ENCODE results near the gene GTF2H1.

The GTF2H1 gene

DNA sequence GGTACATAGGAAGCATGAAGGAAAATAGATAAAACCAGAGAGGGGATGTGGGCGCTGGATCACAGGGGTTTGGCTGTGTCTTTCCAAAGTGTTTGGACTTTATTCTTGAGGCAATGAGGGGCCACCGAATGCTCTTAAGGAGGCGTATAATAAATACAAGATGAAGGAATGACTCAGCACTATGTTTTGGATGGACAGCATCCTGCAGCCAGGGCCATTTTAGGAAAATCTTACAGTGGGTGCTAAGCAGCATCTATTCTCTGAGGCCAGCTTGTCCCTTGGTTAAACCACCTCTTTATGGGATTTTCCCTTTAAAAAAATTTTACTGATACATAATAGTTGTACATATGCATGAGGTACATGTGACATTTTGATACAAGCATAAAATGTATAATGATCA is 67.7 kb downstream of the GTF2H1 start:
- ChIA-PET POLR2A (no interaction called here), CTCF (no interaction called here)
- no peak for DNase-seq (ENCODE audit: extremely low spot score)
- TF ChIP-seq, protein P1, sequence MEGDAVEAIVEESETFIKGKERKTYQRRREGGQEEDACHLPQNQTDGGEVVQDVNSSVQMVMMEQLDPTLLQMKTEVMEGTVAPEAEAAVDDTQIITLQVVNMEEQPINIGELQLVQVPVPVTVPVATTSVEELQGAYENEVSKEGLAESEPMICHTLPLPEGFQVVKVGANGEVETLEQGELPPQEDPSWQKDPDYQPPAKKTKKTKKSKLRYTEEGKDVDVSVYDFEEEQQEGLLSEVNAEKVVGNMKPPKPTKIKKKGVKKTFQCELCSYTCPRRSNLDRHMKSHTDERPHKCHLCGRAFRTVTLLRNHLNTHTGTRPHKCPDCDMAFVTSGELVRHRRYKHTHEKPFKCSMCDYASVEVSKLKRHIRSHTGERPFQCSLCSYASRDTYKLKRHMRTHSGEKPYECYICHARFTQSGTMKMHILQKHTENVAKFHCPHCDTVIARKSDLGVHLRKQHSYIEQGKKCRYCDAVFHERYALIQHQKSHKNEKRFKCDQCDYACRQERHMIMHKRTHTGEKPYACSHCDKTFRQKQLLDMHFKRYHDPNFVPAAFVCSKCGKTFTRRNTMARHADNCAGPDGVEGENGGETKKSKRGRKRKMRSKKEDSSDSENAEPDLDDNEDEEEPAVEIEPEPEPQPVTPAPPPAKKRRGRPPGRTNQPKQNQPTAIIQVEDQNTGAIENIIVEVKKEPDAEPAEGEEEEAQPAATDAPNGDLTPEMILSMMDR (IDR thresholded peaks at IDR 0.05; ENCODE audit: control extremely low read depth, extremely low read depth, low read depth, missing control alignments): no peak

DNA sequence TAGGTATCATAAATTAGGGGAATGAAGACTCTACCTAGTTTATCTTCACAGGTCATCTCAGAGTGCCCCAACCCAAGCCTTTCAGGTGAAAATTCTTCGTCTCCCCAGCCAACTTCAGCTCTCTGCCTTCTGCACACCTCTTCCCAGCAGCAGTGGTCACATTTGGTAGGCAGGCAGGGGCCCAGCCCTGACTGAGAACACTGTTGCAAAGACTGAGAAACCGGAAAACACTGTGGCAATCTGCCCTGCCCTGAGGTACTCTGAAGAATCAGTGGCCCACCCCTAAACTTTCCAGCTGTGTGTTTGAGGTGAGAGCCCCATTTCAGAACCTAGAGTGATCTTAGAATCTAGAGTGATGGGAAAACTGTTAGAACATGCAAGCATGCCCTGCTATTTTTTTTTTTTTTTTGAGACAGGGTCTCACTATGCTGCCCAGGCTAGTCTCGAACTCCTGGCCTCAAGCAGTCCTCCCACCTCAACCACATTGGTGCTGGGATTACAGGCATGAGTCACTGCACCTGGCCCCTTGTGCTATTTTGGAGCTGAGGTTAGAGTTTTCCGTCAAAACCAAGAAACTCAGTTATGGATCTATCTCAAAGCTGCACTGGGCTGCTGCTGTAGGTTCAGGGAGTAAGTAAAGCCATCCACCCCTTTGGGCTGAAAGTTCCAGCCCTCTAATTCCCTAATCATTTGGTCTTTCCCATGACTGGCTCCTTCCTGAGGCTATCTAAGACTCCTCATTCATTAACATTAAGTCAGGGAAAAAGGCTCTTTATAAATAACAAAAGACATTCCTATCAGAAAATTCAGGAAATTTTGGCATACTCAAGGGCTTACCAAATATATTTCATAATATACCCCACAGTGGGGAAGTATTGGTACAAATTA is 70.3 kb downstream of the GTF2H1 start:
- POLR2A ChIA-PET: interaction anchor here (1.1 kb wide), 1 partner anchor 9 kb away, joined by 4 read pairs; no protein-coding TSS in a partner anchor
- DNase-seq (ENCODE audit: extremely low spot score): no peak
- CTCF ChIA-PET: interaction anchor here (0.9 to 4.1 kb wide), 3 partner anchors 8 to 329 kb away, joined by 4 to 35 read pairs (median 5); no protein-coding TSS in a partner anchor
- TF ChIP-seq, protein P1 (IDR thresholded peaks at IDR 0.05; ENCODE audit: control extremely low read depth, extremely low read depth, low read depth, missing control alignments): no peak

DNA sequence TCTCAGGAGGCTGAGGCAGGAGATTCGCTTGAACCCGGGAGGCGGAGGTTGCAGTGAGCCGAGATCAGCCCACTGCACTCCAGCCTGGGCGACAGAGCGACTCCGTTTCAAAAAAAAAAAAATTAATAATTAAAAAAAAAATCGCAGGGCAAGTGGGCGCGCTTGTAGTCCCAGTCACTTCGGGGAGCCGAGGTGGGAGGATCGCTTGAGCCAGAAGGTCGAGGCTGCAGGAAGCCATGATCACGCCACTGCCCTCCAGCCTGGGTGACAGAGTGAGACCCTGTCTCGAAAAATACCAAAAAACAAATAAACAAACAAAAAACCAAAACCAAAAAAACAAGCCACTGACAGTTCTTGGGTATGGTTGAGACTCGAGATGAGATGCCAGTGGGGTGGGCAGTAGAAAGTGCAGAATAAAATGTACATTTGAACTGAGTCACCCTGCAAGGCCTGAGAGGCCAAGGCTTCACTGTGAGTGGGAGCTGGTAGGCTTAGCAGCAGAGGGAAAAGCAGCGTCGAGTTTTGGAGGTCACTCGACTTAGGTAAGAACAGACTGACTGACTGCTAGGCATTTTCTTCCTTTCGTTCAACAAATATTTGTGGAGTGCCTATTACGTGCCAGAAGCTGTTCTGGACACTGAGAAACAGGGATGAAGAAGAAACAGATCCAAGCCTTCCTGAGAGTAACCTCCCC is 71.4 kb downstream of the GTF2H1 start:
- TF ChIP-seq, protein P1 (IDR thresholded peaks at IDR 0.05; ENCODE audit: control extremely low read depth, extremely low read depth, low read depth, missing control alignments): no peak
- ChIA-PET POLR2A (interaction anchor here (0.6 to 3.4 kb wide), 13 partner anchors 10 to 1194 kb away, joined by 3 to 41 read pairs (median 5); partner anchors contain the start of genes GTF2H1, HPS5, SPTY2D1 and TSG101), CTCF (interaction anchor here (0.6 to 4.1 kb wide), 7 partner anchors 9 to 334 kb away, joined by 3 to 35 read pairs (median 4); no protein-coding TSS in a partner anchor)
- DNase-seq (ENCODE audit: extremely low spot score): no peak

DNA sequence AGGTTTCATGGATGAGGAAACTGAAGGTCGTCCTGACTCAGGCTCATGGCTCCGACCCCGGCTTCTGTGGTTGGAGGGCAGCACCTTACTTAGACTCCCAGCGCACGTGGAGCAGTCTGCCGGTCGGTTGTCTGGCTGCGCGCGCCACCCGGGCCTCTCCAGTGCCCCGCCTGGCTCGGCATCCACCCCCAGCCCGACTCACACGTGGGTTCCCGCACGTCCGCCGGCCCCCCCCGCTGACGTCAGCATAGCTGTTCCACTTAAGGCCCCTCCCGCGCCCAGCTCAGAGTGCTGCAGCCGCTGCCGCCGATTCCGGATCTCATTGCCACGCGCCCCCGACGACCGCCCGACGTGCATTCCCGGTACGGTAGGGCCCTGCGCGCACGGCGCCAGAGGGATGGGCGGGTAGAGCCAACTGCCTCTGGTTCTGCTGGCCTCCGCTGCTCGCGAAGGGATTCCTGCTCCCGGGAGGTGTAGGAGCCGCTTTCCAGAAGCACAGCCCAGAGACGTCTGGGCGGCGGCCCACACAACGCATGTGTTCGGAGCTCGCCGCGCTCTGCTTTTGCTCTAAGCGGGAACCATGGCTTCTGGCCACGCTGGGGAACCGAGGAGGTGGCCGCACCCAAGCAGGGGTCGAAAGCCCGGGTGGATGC is 72.0 kb downstream of the GTF2H1 start, which contains the start of gene LDHA:
Gene LDHA, plus strand, starts transcription at position 289 of the 653 bp plus-strand sequence. CDS start 2,280 bp downstream, outside the sequence.
- POLR2A ChIA-PET: interaction anchor here (0.6 to 3.4 kb wide), 14 partner anchors 10 to 1194 kb away, joined by 3 to 41 read pairs (median 4); partner anchors contain the start of genes GTF2H1, HPS5, SPTY2D1 and TSG101
- CTCF ChIA-PET: interaction anchor here (0.6 to 4.1 kb wide), 11 partner anchors 10 to 370 kb away, joined by 3 to 35 read pairs (median 4); no protein-coding TSS in a partner anchor

DNA sequence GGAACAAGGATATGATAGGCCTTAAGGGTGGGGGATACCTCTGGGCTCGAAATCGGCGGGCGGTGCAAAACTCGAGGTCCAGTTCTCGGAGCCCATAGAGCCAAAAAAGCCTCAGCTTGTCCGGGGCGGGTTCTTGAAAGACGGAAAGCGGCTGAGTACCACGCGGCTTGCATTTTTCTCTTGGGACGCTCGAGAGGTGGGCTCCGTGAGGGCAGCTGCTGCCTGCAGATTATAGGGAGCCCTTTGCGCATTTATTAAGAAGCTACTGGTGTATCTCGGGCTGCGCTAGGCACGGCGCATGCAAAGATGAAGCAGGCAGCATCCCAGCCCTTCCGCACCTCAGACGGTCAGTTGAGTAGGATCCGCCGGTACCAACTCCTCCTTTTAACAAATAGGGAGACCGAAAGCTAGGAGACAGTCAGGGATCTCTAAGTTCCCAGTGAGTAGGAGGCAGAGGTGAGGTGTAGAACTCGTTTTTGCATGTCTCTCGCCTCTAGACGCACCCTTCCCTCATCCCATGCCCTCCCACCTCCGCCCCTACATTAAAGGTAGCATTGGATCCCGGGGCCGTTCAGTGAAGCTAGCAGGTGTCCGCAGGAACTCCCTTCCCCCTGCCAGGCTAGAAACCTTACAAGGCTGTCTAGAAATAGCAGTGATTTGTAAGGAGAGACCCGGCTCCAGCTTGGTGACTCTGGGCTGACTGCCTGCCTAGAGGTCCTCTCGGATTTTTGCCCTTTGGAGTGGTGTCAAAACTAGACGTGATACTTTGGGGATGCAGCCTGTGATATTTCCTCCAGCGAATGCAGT is 72.8 kb downstream of the GTF2H1 start:
- TF ChIP-seq, protein P1 (IDR thresholded peaks at IDR 0.05; ENCODE audit: control extremely low read depth, extremely low read depth, low read depth, missing control alignments): no peak
- ChIA-PET CTCF (interaction anchor here (1.0 to 4.1 kb wide), 10 partner anchors 10 to 370 kb away, joined by 3 to 35 read pairs (median 5); no protein-coding TSS in a partner anchor), POLR2A (interaction anchor here (0.8 to 3.4 kb wide), 10 partner anchors 10 to 238 kb away, joined by 3 to 41 read pairs (median 4); partner anchors contain the start of gene SPTY2D1)
- DNase-seq (ENCODE audit: extremely low spot score): no peak

More for the DNA sequence above, 72.0 kb downstream of the GTF2H1 start, which contains the start of gene LDHA:
- DNase-seq (ENCODE audit: extremely low spot score): peak; percentile 98
- TF ChIP-seq, protein P1 (IDR thresholded peaks at IDR 0.05; ENCODE audit: control extremely low read depth, extremely low read depth, low read depth, missing control alignments): no peak
